ENCODE data around the gene C4orf50. TPM values are rescaled to one million over a fixed set of nuclear protein-coding genes. Genes with fewer than 3 reads are reported as not detected.

C4orf50 gene
- total and polyA plus RNA-seq, 4 donors, result under 0.01 to 0.17 TPM; not detected in 2

GRCh38 chr4:5931526-5931925, 86.7 kb downstream of the C4orf50 start:
- H3K4me3 ChIP-seq (ENCODE audit: low read depth in 1 of 3, low read length in 3 of 3), result no peak overlapping the region
- no peak for DNase-seq (ENCODE audit: low spot score)
- no peak overlapping the region for H3K27ac ChIP-seq (ENCODE audit: low read depth in 1 of 2, low read length in 2 of 2)
- H3K9ac ChIP-seq (ENCODE audit: low read depth in 1 of 2, low read length in 2 of 2), result no peak overlapping the region
- H3K9me3 ChIP-seq (ENCODE audit: control insufficient read depth in 4 of 4, low read length in 3 of 4), result no peaks in the 10 kb centered on the region
- H3K36me3 ChIP-seq (ENCODE audit: control insufficient read depth in 4 of 4, insufficient read depth in 3 of 4, low read depth in 1 of 4, low read length in 3 of 4), result no peaks in the 10 kb centered on the region
- TF ChIP-seq FOXA2 (IDR thresholded peaks at IDR 0.05), result no peak
- no peak for TF ChIP-seq SP1 (IDR thresholded peaks at IDR 0.05)
- TF ChIP-seq RAD21 (IDR thresholded peaks at IDR 0.05), result no peak
- TF ChIP-seq, protein P1, sequence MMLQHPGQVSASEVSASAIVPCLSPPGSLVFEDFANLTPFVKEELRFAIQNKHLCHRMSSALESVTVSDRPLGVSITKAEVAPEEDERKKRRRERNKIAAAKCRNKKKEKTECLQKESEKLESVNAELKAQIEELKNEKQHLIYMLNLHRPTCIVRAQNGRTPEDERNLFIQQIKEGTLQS (IDR thresholded peaks at IDR 0.05), result no peak
- TF ChIP-seq RXRA (IDR thresholded peaks at IDR 0.05), result no peak
- TF ChIP-seq ZBTB33 (IDR thresholded peaks at IDR 0.05), result no peak
- TF ChIP-seq, protein P2, sequence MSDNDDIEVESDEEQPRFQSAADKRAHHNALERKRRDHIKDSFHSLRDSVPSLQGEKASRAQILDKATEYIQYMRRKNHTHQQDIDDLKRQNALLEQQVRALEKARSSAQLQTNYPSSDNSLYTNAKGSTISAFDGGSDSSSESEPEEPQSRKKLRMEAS (IDR thresholded peaks at IDR 0.05), result no peak
- TF ChIP-seq YY1 (IDR thresholded peaks at IDR 0.05), result no peak
- TF ChIP-seq, protein P3, sequence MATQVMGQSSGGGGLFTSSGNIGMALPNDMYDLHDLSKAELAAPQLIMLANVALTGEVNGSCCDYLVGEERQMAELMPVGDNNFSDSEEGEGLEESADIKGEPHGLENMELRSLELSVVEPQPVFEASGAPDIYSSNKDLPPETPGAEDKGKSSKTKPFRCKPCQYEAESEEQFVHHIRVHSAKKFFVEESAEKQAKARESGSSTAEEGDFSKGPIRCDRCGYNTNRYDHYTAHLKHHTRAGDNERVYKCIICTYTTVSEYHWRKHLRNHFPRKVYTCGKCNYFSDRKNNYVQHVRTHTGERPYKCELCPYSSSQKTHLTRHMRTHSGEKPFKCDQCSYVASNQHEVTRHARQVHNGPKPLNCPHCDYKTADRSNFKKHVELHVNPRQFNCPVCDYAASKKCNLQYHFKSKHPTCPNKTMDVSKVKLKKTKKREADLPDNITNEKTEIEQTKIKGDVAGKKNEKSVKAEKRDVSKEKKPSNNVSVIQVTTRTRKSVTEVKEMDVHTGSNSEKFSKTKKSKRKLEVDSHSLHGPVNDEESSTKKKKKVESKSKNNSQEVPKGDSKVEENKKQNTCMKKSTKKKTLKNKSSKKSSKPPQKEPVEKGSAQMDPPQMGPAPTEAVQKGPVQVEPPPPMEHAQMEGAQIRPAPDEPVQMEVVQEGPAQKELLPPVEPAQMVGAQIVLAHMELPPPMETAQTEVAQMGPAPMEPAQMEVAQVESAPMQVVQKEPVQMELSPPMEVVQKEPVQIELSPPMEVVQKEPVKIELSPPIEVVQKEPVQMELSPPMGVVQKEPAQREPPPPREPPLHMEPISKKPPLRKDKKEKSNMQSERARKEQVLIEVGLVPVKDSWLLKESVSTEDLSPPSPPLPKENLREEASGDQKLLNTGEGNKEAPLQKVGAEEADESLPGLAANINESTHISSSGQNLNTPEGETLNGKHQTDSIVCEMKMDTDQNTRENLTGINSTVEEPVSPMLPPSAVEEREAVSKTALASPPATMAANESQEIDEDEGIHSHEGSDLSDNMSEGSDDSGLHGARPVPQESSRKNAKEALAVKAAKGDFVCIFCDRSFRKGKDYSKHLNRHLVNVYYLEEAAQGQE (IDR thresholded peaks at IDR 0.05), result no peak
- TF ChIP-seq EGR1 (IDR thresholded peaks at IDR 0.05; ENCODE audit: low read depth in 2 of 2), result no peak
- no peak for TF ChIP-seq NR2F2 (IDR thresholded peaks at IDR 0.05)
- no peak for TF ChIP-seq GABPA (IDR thresholded peaks at IDR 0.05 in 1 of 2, conservative IDR thresholded peaks at IDR 0.05 in 1 of 2)
- TF ChIP-seq, protein P4, sequence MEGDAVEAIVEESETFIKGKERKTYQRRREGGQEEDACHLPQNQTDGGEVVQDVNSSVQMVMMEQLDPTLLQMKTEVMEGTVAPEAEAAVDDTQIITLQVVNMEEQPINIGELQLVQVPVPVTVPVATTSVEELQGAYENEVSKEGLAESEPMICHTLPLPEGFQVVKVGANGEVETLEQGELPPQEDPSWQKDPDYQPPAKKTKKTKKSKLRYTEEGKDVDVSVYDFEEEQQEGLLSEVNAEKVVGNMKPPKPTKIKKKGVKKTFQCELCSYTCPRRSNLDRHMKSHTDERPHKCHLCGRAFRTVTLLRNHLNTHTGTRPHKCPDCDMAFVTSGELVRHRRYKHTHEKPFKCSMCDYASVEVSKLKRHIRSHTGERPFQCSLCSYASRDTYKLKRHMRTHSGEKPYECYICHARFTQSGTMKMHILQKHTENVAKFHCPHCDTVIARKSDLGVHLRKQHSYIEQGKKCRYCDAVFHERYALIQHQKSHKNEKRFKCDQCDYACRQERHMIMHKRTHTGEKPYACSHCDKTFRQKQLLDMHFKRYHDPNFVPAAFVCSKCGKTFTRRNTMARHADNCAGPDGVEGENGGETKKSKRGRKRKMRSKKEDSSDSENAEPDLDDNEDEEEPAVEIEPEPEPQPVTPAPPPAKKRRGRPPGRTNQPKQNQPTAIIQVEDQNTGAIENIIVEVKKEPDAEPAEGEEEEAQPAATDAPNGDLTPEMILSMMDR (IDR thresholded peaks at IDR 0.05; ENCODE audit: low read depth, low read length, missing input control), result no peak
- no peak for TF ChIP-seq HNF4G (IDR thresholded peaks at IDR 0.05)
- no peak for TF ChIP-seq HNF4A (conservative IDR thresholded peaks at IDR 0.05)
- TF ChIP-seq JUND (IDR thresholded peaks at IDR 0.05), result no peak
- TF ChIP-seq FOXA1 (IDR thresholded peaks at IDR 0.05), result no peak
- TF ChIP-seq TAF1 (conservative IDR thresholded peaks at IDR 0.05), result no peak
- H3K27me3 ChIP-seq (ENCODE audit: control insufficient read depth in 4 of 4, insufficient read depth in 4 of 4, low read length in 3 of 4), result peaks cover 0 to 8% (median 0%) of the 10 kb centered on the region in 4 donors
- no peaks in the 10 kb centered on the region for H3K4me1 ChIP-seq (ENCODE audit: control insufficient read depth in 4 of 4, insufficient read depth in 4 of 4, low read length in 3 of 4)
- WGBS, result 42% methylated on average over 9 of the region's 9 CpGs
